ENCODE results near the gene ZNF512B. TPM values are rescaled to one million over a fixed set of nuclear protein-coding genes. Genes with fewer than 3 reads are reported as not detected.

The ZNF512B gene
- total and polyA plus RNA-seq, 8 donors: 3.5 to 12.1 (median 8.2) TPM

DNA sequence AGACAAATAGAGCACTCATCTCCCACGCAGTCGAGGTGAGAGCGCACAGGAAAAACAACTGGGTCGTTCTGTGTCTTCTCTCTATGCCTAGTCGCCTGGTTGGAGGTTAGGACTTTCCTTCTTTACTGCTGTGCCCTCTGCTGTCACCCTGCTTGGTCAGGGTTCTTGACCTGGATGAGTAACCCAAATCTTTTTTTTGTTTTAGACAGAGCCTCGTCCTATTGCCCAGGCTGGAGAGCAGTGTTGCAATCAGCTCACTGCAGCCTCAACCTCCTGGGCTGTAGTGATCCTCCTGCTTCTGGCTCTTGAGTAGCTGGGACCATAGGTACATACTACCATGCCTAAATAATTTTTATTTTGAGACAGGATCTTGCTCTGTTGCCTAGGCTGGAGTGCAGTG is 35.7 kb upstream of the ZNF512B start:
- peaks cover 57 to 100% (median 98%) of the 10 kb centered on the region in 4 donors for H3K36me3 ChIP-seq
- 81 to 88% (median 83%) methylated on average over 6 of the region's 6 CpGs for whole genome bisulfite sequencing, 5 donors
- no peak for DNase-seq
- no peaks in the 10 kb centered on the region for H3K27me3 ChIP-seq
- TF ChIP-seq POLR2AphosphoS5 (IDR thresholded peaks at IDR 0.05): no peak
- TF ChIP-seq, protein P1, sequence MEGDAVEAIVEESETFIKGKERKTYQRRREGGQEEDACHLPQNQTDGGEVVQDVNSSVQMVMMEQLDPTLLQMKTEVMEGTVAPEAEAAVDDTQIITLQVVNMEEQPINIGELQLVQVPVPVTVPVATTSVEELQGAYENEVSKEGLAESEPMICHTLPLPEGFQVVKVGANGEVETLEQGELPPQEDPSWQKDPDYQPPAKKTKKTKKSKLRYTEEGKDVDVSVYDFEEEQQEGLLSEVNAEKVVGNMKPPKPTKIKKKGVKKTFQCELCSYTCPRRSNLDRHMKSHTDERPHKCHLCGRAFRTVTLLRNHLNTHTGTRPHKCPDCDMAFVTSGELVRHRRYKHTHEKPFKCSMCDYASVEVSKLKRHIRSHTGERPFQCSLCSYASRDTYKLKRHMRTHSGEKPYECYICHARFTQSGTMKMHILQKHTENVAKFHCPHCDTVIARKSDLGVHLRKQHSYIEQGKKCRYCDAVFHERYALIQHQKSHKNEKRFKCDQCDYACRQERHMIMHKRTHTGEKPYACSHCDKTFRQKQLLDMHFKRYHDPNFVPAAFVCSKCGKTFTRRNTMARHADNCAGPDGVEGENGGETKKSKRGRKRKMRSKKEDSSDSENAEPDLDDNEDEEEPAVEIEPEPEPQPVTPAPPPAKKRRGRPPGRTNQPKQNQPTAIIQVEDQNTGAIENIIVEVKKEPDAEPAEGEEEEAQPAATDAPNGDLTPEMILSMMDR (IDR thresholded peaks at IDR 0.05): no peak
- no peak for TF ChIP-seq POLR2A (IDR thresholded peaks at IDR 0.05)
- TF ChIP-seq EP300 (IDR thresholded peaks at IDR 0.05): no peak
- no peaks in the 10 kb centered on the region for H3K9me3 ChIP-seq
- no peak overlapping the region for H3K4me3 ChIP-seq
- intact Hi-C loops (cut with DNase I; ENCODE audit: low total_unique reads): no loop called here
- no peaks in the 10 kb centered on the region for H3K4me1 ChIP-seq
- no peak overlapping the region for H3K27ac ChIP-seq

DNA sequence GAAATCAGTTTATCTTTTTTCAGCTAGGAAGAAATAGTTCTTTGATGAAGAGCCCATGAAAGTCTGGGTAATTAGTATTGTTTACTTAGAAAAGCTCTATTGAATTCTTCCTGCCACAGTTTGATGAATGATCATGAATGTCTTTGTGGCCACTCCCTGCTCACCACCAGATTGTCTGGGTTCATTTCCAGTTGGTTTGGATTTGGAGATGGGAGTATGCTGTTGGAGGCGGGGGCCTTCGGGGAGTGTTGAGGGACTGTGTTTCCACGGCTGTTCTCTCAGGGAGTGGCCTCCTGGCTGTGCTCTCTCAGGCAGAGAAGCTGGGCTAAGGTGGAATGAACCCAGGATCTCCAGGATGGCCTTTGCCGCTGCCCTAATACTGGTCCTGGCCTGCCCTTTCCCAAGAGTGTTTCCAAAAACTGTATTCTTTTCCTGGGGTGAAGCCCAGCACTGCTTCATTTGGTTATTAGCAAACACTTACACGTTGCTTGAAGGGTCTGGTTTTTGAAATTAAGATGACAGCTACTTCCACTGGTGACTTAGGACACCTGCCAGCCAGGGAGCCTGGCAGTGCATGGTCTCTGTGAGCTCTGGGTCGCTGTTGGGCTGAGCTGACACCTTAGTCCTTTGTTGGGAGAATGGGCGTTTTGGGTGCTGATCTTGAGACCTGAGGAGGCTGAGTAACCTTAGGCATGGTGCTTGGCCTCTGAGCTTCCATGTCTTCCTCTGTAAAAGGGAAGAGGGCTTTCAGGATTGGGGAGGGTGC is 34.4 kb upstream of the ZNF512B start:
- no peaks in the 10 kb centered on the region for H3K27me3 ChIP-seq
- H3K27ac ChIP-seq: no peak overlapping the region
- H3K36me3 ChIP-seq: peaks cover 60 to 100% (median 98%) of the 10 kb centered on the region in 4 donors
- TF ChIP-seq POLR2AphosphoS5 (IDR thresholded peaks at IDR 0.05): no peak
- TF ChIP-seq EP300 (IDR thresholded peaks at IDR 0.05): no peak
- TF ChIP-seq POLR2A (IDR thresholded peaks at IDR 0.05): no peak
- TF ChIP-seq, protein P1 (IDR thresholded peaks at IDR 0.05): no peak
- WGBS, 5 donors: 76 to 83% (median 79%) methylated on average over 7 of the region's 7 CpGs
- intact Hi-C loops (cut with DNase I; ENCODE audit: low total_unique reads): no loop called here
- H3K4me1 ChIP-seq: no peaks in the 10 kb centered on the region
- H3K4me3 ChIP-seq: no peak overlapping the region
- peak in 1 of 2 donors; percentile 39 for DNase-seq
- no peaks in the 10 kb centered on the region for H3K9me3 ChIP-seq

DNA sequence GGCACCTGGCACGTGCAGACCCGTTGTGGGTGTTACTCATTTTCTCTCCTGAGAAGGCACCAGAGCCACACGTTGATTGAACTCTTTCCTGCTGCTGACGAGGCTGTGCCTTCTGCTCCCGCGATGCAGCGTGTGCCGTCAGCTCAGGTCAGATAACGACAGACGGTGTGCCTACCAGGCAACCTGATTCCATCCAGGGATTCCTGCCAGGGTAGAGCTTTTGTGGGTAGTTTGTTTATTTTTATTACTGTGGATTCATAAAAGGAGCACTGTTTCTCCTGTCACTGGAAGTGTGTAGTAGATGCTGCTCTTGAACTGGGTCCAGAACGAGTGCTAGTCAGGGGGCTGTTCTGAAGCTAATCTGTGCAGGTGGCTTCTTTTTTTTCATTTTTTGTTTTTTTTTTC is 31.9 kb upstream of the ZNF512B start:
- Histone ChIP-seq H3K4me3 (no peak overlapping the region), H3K27ac (no peak overlapping the region), H3K4me1 (no peaks in the 10 kb centered on the region), H3K9me3 (no peaks in the 10 kb centered on the region), H3K36me3 (peaks cover 76 to 100% (median 100%) of the 10 kb centered on the region in 4 donors), H3K27me3 (no peaks in the 10 kb centered on the region)
- WGBS, 5 donors: 37 to 59% (median 48%) methylated on average over 11 of the region's 11 CpGs
- peak in 1 of 2 donors; percentile 26 for DNase-seq
- TF ChIP-seq POLR2A (IDR thresholded peaks at IDR 0.05) (no peak), EP300 (IDR thresholded peaks at IDR 0.05) (no peak), POLR2AphosphoS5 (IDR thresholded peaks at IDR 0.05) (no peak)
- TF ChIP-seq, protein P1 (IDR thresholded peaks at IDR 0.05): no peak
- intact Hi-C loops (cut with DNase I; ENCODE audit: low total_unique reads): no loop called here

DNA sequence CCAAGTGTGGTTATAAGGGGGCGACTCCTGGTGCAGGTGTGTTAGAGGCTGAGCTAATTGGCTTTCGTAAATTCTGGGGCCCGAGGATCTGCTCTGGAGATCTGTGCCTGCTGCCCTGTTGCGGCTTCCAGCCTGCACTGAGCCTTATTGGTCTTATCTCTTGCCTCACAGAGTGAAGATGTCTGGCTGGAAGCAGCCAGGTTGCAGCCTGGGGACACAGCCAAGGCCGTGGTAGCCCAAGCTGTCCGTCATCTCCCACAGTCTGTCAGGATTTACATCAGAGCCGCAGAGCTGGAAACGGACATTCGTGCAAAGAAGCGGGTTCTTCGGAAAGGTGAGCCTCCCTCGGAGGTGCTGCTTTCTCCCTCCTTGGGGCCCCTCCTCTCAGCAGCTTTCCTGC is 31.2 kb upstream of the ZNF512B start:
- H3K27ac ChIP-seq: no peak overlapping the region
- no peaks in the 10 kb centered on the region for H3K27me3 ChIP-seq
- H3K36me3 ChIP-seq: peaks cover 79 to 100% (median 100%) of the 10 kb centered on the region in 4 donors
- TF ChIP-seq POLR2AphosphoS5 (IDR thresholded peaks at IDR 0.05): no peak
- TF ChIP-seq EP300 (IDR thresholded peaks at IDR 0.05): no peak
- TF ChIP-seq, protein P1 (IDR thresholded peaks at IDR 0.05): no peak
- TF ChIP-seq POLR2A (IDR thresholded peaks at IDR 0.05): no peak
- no peaks in the 10 kb centered on the region for H3K9me3 ChIP-seq
- no peak for DNase-seq
- no peak overlapping the region for H3K4me3 ChIP-seq
- intact Hi-C loops (cut with DNase I; ENCODE audit: low total_unique reads): no loop called here
- H3K4me1 ChIP-seq: no peaks in the 10 kb centered on the region
- 92 to 96% (median 94%) methylated on average over 12 of the region's 12 CpGs for WGBS, 5 donors
